Measurements from ENCODE around the gene SLC9A3.

SLC9A3 gene

DNA sequence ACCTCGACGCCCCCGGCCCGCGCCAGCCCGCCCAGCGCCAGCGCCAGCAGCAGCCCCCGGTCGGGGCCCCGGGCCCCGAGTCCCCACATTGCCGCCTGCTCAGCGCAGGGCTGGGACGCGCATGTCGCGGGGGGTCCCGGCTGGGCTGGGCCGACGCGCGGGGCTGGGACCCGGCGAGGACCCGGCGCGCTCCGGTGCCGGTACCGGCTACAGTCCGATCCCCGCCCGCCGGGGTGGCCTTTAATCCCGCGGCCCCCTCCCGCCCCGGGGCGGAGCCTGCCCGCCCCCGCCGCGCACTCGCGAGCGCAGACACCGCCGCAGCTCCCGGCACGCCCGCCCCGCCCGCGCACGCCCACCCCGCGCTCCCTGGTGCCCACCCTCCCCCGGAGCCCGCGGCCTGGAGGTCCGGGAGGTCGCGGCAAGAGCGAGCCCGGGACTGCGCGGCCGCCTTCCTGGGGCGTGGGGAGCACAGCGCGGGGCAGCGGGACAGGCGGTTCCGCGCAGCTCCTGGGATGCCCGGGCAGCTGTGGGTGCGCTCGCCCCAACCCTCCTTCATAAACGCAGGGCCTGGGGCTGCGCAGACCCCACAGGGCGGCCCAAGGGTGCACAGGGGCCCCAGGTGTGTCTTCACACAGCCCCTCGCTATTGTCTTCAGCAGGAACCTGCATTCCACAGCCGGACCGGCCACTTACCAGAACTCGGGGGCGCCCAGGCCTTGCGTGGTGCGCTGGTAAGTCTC lies at the start of gene SLC9A3:
TSS of gene SLC9A3 (minus strand) at position 216 of the 739 bp plus-strand sequence.
- Histone ChIP-seq H3K4me1 (ENCODE audit: control insufficient read depth, low read depth, low read length) (peaks cover 8% of the 10 kb centered on the region), H3K4me3 (ENCODE audit: low read length) (peak within 1 kb of the TSS; percentile 30), H3K27ac (ENCODE audit: low read length) (no peak within 1 kb of the TSS), H3K9ac (ENCODE audit: low read length) (no peak within 1 kb of the TSS), H3K27me3 (ENCODE audit: control insufficient read depth, insufficient read depth, low read length) (peaks cover 81% of the 10 kb centered on the region), H3K9me3 (ENCODE audit: control insufficient read depth, low read depth, low read length) (no peaks in the 10 kb centered on the region), H3K36me3 (ENCODE audit: control insufficient read depth, low read depth, low read length) (no peaks in the 10 kb centered on the region)

DNA sequence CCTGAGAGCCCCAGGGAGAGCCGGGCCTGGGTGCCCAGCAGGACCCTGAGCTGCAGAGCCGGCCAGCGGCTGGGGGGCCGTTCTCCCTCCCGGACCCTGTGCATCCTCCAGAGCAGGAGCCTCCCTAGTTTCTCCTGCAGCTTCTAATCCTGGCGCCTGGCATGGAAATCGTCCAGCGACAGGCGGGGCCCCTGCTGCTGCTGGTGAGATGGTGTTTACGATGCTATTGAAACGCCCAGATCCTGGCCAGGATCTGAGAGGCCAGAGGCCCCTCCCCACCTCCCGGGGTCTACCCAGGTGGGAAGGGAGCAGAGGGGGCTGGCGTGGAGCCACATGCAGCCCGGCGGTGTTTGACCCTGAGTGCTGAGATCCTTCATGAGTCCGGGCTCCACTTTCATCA lies 49.7 kb upstream of the SLC9A3 start:
- Histone ChIP-seq H3K9me3 (ENCODE audit: control insufficient read depth, low read depth, low read length) (no peaks in the 10 kb centered on the region), H3K4me1 (ENCODE audit: control insufficient read depth, low read depth, low read length) (no peaks in the 10 kb centered on the region), H3K36me3 (ENCODE audit: control insufficient read depth, low read depth, low read length) (no peaks in the 10 kb centered on the region), H3K27me3 (ENCODE audit: control insufficient read depth, insufficient read depth, low read length) (no peaks in the 10 kb centered on the region), H3K27ac (ENCODE audit: low read length) (no peak overlapping the region), H3K4me3 (ENCODE audit: low read length) (no peak overlapping the region), H3K9ac (ENCODE audit: low read length) (no peak overlapping the region)

DNA sequence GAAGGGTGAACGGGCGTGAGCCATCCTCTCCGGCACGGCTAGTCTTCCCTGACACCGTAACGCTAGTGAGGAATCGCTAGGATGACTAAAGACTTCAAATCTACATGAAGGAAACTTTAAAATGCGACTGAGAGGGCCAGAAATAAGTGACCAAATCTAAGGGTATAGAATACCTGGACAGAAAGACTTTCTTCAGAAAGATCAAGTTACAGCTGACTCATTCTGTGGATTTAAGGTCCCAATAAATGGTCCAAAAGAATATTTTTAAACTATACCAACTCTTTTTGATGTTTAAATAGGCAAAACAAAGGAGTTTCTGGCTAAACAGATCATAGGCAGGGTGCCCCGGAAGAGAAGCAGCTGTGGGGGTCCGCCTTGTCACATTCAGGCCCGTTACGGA lies 49.0 kb upstream of the SLC9A3 start:
- no peaks in the 10 kb centered on the region for H3K27me3 ChIP-seq (ENCODE audit: control insufficient read depth, insufficient read depth, low read length)
- H3K9me3 ChIP-seq (ENCODE audit: control insufficient read depth, low read depth, low read length), result no peaks in the 10 kb centered on the region

DNA sequence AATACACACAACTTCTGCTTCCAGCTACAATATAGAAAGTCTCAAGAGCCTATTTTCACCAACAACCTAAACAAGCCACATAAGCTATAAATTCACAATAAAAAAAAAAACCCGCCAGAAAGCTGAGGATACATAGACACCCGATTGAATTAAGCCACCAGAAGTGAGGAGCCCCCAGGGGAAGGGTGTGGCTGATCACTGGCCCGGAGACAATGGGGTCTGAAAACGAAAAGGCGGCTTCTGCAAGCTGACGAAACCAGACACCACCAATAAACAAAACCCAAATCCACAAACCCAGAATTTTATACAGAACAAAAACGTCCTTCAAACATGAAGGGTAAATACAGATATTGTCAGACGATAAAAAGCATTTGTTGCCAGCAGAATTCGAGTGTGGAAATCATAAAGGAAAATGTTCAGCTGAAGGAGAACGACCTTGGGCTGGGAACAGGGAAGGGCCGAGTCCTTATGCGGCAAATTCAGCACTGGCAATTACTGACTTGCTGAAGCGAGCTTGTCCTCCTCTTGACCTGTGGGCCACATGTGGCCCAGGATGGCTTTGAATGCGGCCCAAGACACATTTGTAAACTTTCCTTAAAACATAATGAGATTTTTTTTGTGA lies 48.3 kb upstream of the SLC9A3 start:
- H3K9me3 ChIP-seq (ENCODE audit: control insufficient read depth, low read depth, low read length), result no peaks in the 10 kb centered on the region

More for the DNA sequence above, 49.0 kb upstream of the SLC9A3 start:
- H3K9ac ChIP-seq (ENCODE audit: low read length), result no peak overlapping the region
- no peak overlapping the region for H3K27ac ChIP-seq (ENCODE audit: low read length)
- no peak overlapping the region for H3K4me3 ChIP-seq (ENCODE audit: low read length)
- H3K4me1 ChIP-seq (ENCODE audit: control insufficient read depth, low read depth, low read length), result no peaks in the 10 kb centered on the region
- H3K36me3 ChIP-seq (ENCODE audit: control insufficient read depth, low read depth, low read length), result no peaks in the 10 kb centered on the region

DNA sequence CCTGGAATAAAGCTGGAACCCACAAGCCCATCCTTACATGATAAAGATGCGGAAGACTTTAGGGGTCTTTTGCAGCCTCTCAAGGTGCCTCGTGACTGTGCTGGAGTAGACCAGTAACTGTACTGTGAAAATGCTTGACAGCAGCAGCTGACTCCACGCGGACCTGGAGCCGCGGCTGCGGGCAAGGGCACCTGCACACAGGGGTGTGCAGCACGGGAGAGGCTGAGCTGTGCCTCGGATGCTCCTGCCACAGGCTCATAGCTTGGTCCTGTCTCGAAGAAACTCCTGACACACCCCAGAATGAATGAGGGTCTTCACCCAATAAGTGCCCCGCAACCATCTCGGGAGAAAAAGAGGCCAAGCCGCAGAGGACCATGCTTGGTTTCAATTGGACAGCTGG lies 47.5 kb upstream of the SLC9A3 start:
- Histone ChIP-seq H3K4me3 (ENCODE audit: low read length) (no peak overlapping the region), H3K4me1 (ENCODE audit: control insufficient read depth, low read depth, low read length) (no peaks in the 10 kb centered on the region), H3K36me3 (ENCODE audit: control insufficient read depth, low read depth, low read length) (no peaks in the 10 kb centered on the region), H3K27me3 (ENCODE audit: control insufficient read depth, insufficient read depth, low read length) (no peaks in the 10 kb centered on the region), H3K27ac (ENCODE audit: low read length) (no peak overlapping the region), H3K9me3 (ENCODE audit: control insufficient read depth, low read depth, low read length) (no peaks in the 10 kb centered on the region), H3K9ac (ENCODE audit: low read length) (no peak overlapping the region)

More for the DNA sequence above, 48.3 kb upstream of the SLC9A3 start:
- H3K9ac ChIP-seq (ENCODE audit: low read length), result no peak overlapping the region
- H3K4me3 ChIP-seq (ENCODE audit: low read length), result no peak overlapping the region
- no peaks in the 10 kb centered on the region for H3K4me1 ChIP-seq (ENCODE audit: control insufficient read depth, low read depth, low read length)
- no peaks in the 10 kb centered on the region for H3K36me3 ChIP-seq (ENCODE audit: control insufficient read depth, low read depth, low read length)
- H3K27ac ChIP-seq (ENCODE audit: low read length), result no peak overlapping the region
- no peaks in the 10 kb centered on the region for H3K27me3 ChIP-seq (ENCODE audit: control insufficient read depth, insufficient read depth, low read length)

DNA sequence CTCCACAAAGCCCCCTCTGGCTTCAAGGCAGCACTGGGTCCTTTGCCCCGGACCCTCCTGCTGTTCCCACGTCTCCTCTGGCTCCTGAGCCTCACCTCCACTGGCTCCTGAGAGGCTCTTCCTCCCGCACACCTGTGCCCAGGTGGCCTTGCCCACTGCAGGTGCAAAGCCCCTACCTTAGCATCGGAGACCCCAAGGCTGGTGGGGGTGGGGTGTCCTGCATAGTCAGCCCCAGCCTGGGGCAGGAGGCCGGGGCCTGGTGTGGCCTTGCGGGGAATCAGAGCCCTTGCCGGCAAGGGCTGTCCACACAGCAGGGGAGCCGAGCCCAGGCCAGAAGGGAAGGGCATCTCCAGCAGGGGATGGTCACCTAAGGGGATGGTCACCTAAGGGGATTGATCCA lies 46.6 kb upstream of the SLC9A3 start:
- H3K27ac ChIP-seq (ENCODE audit: low read length), result no peak overlapping the region
- H3K4me3 ChIP-seq (ENCODE audit: low read length), result no peak overlapping the region
- no peaks in the 10 kb centered on the region for H3K27me3 ChIP-seq (ENCODE audit: control insufficient read depth, insufficient read depth, low read length)
- H3K9ac ChIP-seq (ENCODE audit: low read length), result no peak overlapping the region
- no peaks in the 10 kb centered on the region for H3K36me3 ChIP-seq (ENCODE audit: control insufficient read depth, low read depth, low read length)
- H3K9me3 ChIP-seq (ENCODE audit: control insufficient read depth, low read depth, low read length), result no peaks in the 10 kb centered on the region
- no peaks in the 10 kb centered on the region for H3K4me1 ChIP-seq (ENCODE audit: control insufficient read depth, low read depth, low read length)

DNA sequence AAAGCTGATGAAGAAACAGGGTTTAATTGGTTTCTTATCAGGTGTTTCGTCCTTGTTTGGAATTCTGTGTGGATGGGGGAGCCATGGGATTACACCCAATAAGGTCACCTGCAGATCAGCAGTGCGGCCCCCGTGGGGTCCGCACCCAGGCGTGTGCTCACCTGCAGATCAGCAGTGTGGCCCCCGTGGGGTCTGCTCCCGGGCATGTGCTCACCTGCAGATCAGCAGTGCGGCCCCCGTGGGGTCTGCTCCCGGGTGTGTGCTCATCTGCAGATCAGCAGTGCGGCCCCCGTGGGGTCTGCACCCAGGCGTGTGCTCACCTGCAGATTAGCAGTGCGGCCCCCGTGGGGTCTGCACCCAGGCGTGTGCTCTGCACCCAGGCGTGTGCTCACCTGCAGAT lies 46.2 kb upstream of the SLC9A3 start:
- Histone ChIP-seq H3K4me1 (ENCODE audit: control insufficient read depth, low read depth, low read length) (no peaks in the 10 kb centered on the region), H3K27ac (ENCODE audit: low read length) (no peak overlapping the region), H3K27me3 (ENCODE audit: control insufficient read depth, insufficient read depth, low read length) (no peaks in the 10 kb centered on the region)

DNA sequence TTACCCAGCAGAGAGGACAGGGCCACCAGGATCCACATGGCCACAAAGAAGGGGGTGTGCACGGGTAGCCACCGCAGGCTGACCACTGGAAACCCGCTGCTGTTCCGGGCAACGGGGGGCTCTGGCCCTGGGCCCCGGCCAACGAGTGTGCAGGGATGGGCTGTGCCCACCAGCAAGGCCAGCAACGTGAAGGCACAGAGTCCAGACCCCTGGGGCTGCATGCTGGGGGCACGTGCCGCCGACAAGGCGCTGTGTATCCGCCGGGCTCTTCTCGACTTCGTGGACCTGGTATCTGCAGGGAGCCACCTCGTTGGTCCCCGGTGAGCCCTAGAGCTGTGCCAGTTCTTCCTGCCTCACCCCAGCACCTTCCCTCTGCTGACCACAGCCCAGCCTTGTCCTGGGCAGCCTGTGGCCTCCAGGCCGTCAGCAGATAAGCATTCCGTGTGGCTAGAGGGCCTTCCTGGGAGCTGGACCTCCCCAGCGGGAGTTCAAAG lies 45.7 kb upstream of the SLC9A3 start:
- Histone ChIP-seq H3K27me3 (ENCODE audit: control insufficient read depth, insufficient read depth, low read length) (no peaks in the 10 kb centered on the region), H3K27ac (ENCODE audit: low read length) (no peak overlapping the region), H3K36me3 (ENCODE audit: control insufficient read depth, low read depth, low read length) (no peaks in the 10 kb centered on the region), H3K9me3 (ENCODE audit: control insufficient read depth, low read depth, low read length) (no peaks in the 10 kb centered on the region), H3K4me1 (ENCODE audit: control insufficient read depth, low read depth, low read length) (no peaks in the 10 kb centered on the region), H3K4me3 (ENCODE audit: low read length) (no peak overlapping the region), H3K9ac (ENCODE audit: low read length) (no peak overlapping the region)

More for the DNA sequence above, 46.2 kb upstream of the SLC9A3 start:
- Histone ChIP-seq H3K9me3 (ENCODE audit: control insufficient read depth, low read depth, low read length) (no peaks in the 10 kb centered on the region), H3K36me3 (ENCODE audit: control insufficient read depth, low read depth, low read length) (no peaks in the 10 kb centered on the region), H3K4me3 (ENCODE audit: low read length) (no peak overlapping the region), H3K9ac (ENCODE audit: low read length) (no peak overlapping the region)

DNA sequence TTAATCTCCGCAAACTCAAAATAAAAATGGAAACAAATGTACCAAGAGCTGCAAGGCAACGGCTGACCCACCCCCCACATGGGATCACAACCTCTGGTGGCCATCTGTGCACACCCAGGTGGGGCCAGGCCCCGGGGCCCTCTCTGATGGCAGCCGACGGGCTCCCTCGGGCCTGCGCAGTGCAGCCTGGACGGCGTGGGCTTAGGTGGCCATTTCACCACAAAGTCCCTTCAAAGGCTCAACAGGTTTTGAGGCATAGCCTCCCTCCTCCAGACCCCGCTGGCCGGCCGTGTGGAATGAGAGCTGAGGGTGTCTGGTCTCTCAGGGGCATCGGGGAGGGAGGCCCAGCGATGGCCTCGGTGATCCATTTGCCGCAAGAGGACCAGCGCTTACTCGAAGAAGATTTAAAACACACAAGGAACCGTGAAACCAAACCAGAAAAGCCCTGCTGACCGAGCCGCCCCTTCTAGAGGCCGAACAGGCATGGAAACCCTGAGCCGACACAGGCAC lies 45.2 kb upstream of the SLC9A3 start:
- Histone ChIP-seq H3K4me3 (ENCODE audit: low read length) (no peak overlapping the region), H3K27ac (ENCODE audit: low read length) (no peak overlapping the region), H3K9ac (ENCODE audit: low read length) (no peak overlapping the region), H3K4me1 (ENCODE audit: control insufficient read depth, low read depth, low read length) (no peaks in the 10 kb centered on the region), H3K27me3 (ENCODE audit: control insufficient read depth, insufficient read depth, low read length) (no peaks in the 10 kb centered on the region), H3K9me3 (ENCODE audit: control insufficient read depth, low read depth, low read length) (no peaks in the 10 kb centered on the region), H3K36me3 (ENCODE audit: control insufficient read depth, low read depth, low read length) (no peaks in the 10 kb centered on the region)

DNA sequence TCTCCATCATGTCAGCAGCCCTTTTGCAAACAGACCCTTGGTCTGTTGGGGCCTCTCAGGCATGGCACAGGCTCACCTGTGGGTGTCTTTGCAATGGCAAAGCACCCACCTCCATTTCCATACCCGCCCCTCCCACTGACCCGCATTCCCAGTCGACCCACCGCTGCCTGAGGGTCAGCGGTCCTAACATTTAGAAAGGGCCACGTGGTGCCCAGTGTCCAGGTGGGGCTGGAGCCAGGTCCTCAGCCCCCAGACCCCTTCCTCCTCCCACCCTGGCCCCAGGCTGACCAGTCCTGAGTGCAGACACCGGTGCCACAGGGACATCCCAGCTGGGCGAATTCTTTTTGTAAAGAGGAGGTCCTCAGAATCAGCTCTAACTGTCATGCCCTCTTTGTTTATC lies 44.6 kb upstream of the SLC9A3 start:
- Histone ChIP-seq H3K9ac (ENCODE audit: low read length) (no peak overlapping the region), H3K36me3 (ENCODE audit: control insufficient read depth, low read depth, low read length) (no peaks in the 10 kb centered on the region), H3K4me3 (ENCODE audit: low read length) (no peak overlapping the region), H3K27me3 (ENCODE audit: control insufficient read depth, insufficient read depth, low read length) (no peaks in the 10 kb centered on the region), H3K9me3 (ENCODE audit: control insufficient read depth, low read depth, low read length) (no peaks in the 10 kb centered on the region), H3K27ac (ENCODE audit: low read length) (no peak overlapping the region), H3K4me1 (ENCODE audit: control insufficient read depth, low read depth, low read length) (no peaks in the 10 kb centered on the region)

DNA sequence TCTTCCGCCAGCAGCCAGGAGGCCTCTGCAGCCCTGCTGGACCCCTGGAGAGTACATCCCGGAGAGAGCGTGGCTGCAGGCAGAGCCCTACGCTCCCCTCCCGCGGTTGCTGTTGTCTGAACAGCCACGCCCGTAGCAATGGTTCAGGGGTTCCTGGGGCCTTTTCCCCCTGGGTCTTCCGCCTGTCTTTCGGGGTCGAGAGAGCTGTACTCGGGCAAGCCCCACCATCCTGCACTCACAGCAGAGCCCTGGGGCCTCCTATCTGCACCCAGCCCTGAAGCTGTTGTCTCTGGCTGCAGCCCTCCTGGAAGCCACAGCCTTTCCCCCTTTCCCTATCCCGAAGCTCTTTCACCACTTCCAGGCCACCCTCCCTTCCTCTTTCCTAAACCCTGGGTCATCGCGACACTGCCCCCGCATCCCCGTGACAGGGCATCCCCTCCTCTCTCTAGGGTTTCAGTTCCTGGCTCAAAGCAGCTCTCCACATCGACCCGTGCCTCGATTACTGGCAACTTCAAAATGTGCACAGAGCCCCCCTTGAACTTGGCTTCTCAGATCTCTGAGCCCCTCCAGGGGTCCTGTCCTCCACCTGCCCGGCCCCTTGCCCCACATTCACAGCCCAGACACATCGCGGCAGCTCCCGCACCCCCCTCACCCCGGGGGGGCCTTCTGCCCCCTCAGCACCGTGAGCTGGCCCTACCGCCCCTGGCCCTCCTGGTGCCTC lies 44.0 kb upstream of the SLC9A3 start:
- H3K27ac ChIP-seq (ENCODE audit: low read length), result no peak overlapping the region
- no peaks in the 10 kb centered on the region for H3K9me3 ChIP-seq (ENCODE audit: control insufficient read depth, low read depth, low read length)
- no peaks in the 10 kb centered on the region for H3K27me3 ChIP-seq (ENCODE audit: control insufficient read depth, insufficient read depth, low read length)
- H3K9ac ChIP-seq (ENCODE audit: low read length), result no peak overlapping the region
- H3K4me1 ChIP-seq (ENCODE audit: control insufficient read depth, low read depth, low read length), result no peaks in the 10 kb centered on the region
- no peak overlapping the region for H3K4me3 ChIP-seq (ENCODE audit: low read length)
- H3K36me3 ChIP-seq (ENCODE audit: control insufficient read depth, low read depth, low read length), result no peaks in the 10 kb centered on the region
